Neural cell (in vitro differentiated cells): Measurements from ENCODE around the gene CELF5. TPM values are rescaled to one million over a fixed set of nuclear protein-coding genes. Genes with fewer than 3 reads are reported as not detected.

Experiments
- H2AFZ ChIP-seq: fragments of 200-600, 300-800 bp; sonication (generic), shearing (Covaris generic); 2 replicates; pipeline ENCODE4 v1.6.0; 2014; ENCODE audit warnings: low read depth, mild to moderate bottlenecking, antibody characterized with exemption, low read length, moderate library complexity
- H3F3A ChIP-seq: fragments of 200-600 bp; shearing (Covaris generic); 2 replicates; pipeline ENCODE4 v1.6.1; 2016; ENCODE audit warnings: mild to moderate bottlenecking, moderate library complexity, mixed read lengths, antibody characterized with exemption, low read length; ENCODE audit not compliant: insufficient read depth, poor library complexity, severe bottlenecking
- H3K27ac ChIP-seq: fragments of 200-600, 300-800 bp; sonication (generic), shearing (Covaris generic); 2 replicates; pipeline ENCODE4 v1.5.1; 2014; ENCODE audit warnings: mild to moderate bottlenecking, low read length, moderate library complexity
- H3K27me3 ChIP-seq: fragments of 300-800, 200-600 bp; sonication (generic), shearing (Covaris generic); 2 replicates; pipeline ENCODE4 v1.6.0; 2014; ENCODE audit warnings: mild to moderate bottlenecking, low read depth, low read length, moderate library complexity; ENCODE audit not compliant: insufficient read depth
- H3K36me3 ChIP-seq: fragments of 300-800, 200-600 bp; sonication (generic), shearing (Covaris generic); 2 replicates; pipeline ENCODE4 v1.5.1; 2014; ENCODE audit warnings: mild to moderate bottlenecking, antibody characterized with exemption, low read length, moderate library complexity; ENCODE audit not compliant: insufficient read depth
- H3K4me2 ChIP-seq: fragments of 300-800, 200-600 bp; sonication (generic), shearing (Covaris generic); 2 replicates; pipeline ENCODE4 v1.6.0; 2014; ENCODE audit warnings: mild to moderate bottlenecking, low read length
- H3K4me3 ChIP-seq: fragments of 300-800, 200-600 bp; sonication (generic), shearing (Covaris generic); 2 replicates; pipeline ENCODE4 v1.5.1; 2014; ENCODE audit warnings: mild to moderate bottlenecking, low read length, moderate library complexity
- H3K79me2 ChIP-seq: fragments of 200-600 bp; shearing (Covaris generic); replicated peaks from 2 replicates; pipeline ENCODE4 v1.6.0; 2014; ENCODE audit warnings: mild to moderate bottlenecking, low read length, moderate library complexity; ENCODE audit not compliant: insufficient read depth
- H3K9ac ChIP-seq: fragments of 300-800, 200-600 bp; sonication (generic), shearing (Covaris generic); 2 replicates; pipeline ENCODE4 v1.6.1; 2016; ENCODE audit warnings: mild to moderate bottlenecking, low read length, mixed read lengths
- H3K9me2 ChIP-seq: fragments of 200-600 bp; shearing (Covaris generic); 2 replicates; pipeline ENCODE4 v1.6.1; 2016; ENCODE audit warnings: mild to moderate bottlenecking, low read length, mixed read lengths; ENCODE audit not compliant: insufficient read depth
- H3K9me3 ChIP-seq: fragments of 200-600, 300-800 bp; sonication (generic), shearing (Covaris generic); 2 replicates; pipeline ENCODE4 v1.6.1; 2016; ENCODE audit warnings: mild to moderate bottlenecking, mixed run types, low read length, moderate library complexity, mixed read lengths
- H4K20me1 ChIP-seq: fragments of 200-600 bp; shearing (Covaris generic); 2 replicates; pipeline ENCODE4 v1.6.1; 2016; ENCODE audit warnings: mild to moderate bottlenecking, mixed run types; ENCODE audit not compliant: insufficient read depth
- CTCF ChIP-seq: fragments of 450-650 bp; IDR thresholded peaks from 2 replicates; pipeline ENCODE4 v1.5.1; 2014; ENCODE audit warnings: antibody characterized with exemption, mild to moderate bottlenecking, moderate library complexity; ENCODE audit not compliant: poor library complexity, severe bottlenecking
- EP300 ChIP-seq: fragments of 450-650 bp; conservative IDR thresholded peaks from 2 replicates; pipeline ENCODE4 v1.6.1; 2014; ENCODE audit warnings: antibody characterized with exemption, mild to moderate bottlenecking, moderate library complexity; ENCODE audit not compliant: poor library complexity, severe bottlenecking
- EZH2 ChIP-seq: fragments of 200-600, 300-800 bp; shearing (Covaris generic), sonication (generic); IDR thresholded peaks from 2 replicates; pipeline ENCODE4 v1.6.1; 2014; ENCODE audit warnings: antibody characterized with exemption, low read length, borderline replicate concordance, mild to moderate bottlenecking; ENCODE audit not compliant: insufficient read depth, poor library complexity, severe bottlenecking
- MXI1 ChIP-seq: fragments of 450-650 bp; conservative IDR thresholded peaks from 2 replicates; pipeline ENCODE4 v1.6.1; 2014; ENCODE audit warnings: antibody characterized with exemption, mild to moderate bottlenecking; ENCODE audit not compliant: poor library complexity, severe bottlenecking
- POLR2AphosphoS5 ChIP-seq: IDR thresholded peaks from 2 replicates; pipeline ENCODE4 v1.6.1; 2012
- RAD21 ChIP-seq: fragments of 450-650 bp; conservative IDR thresholded peaks from 2 replicates; pipeline ENCODE4 v1.6.1; 2014; ENCODE audit warnings: antibody characterized with exemption, mild to moderate bottlenecking, moderate library complexity
- REST ChIP-seq: IDR thresholded peaks from 2 replicates; pipeline ENCODE4 v1.6.1; 2012; ENCODE audit warnings: borderline replicate concordance
- SMC3 ChIP-seq: fragments of 450-650 bp; conservative IDR thresholded peaks from 2 replicates; pipeline ENCODE4 v1.6.1; 2014; ENCODE audit warnings: antibody characterized with exemption, mild to moderate bottlenecking, moderate library complexity; ENCODE audit not compliant: poor library complexity
- TAF1 ChIP-seq: IDR thresholded peaks from 2 replicates; pipeline ENCODE4 v1.6.1; 2012; ENCODE audit warnings: low read depth
- polyA plus RNA-seq: library from polyadenylated mRNA; depleted of rRNA; stranded (reverse); fragments of >200 nt; gene quantifications from 2 replicates; pipeline ENCODE4 v1.2.3, GENCODE V29; 2014

Gene CELF5
- polyA plus RNA-seq, 1 donor from 2014 or later = 130 TPM

- Histone ChIP-seq H3K9me3 (no peaks in the 10 kb centered on the region), H2AFZ (no peak overlapping the region), H3K9ac (no peak overlapping the region), H3K79me2 (peaks cover 25% of the 10 kb centered on the region), H3F3A (peaks cover 2% of the 10 kb centered on the region), H4K20me1 (peaks cover 5% of the 10 kb centered on the region), H3K36me3 (no peaks in the 10 kb centered on the region), H3K27ac (no peak overlapping the region), H3K4me3 (no peak overlapping the region), H3K27me3 (no peaks in the 10 kb centered on the region), H3K9me2 (no peaks in the 10 kb centered on the region), H3K4me2 (no peak overlapping the region)
- no peak for TF ChIP-seq EP300
- TF ChIP-seq TAF1 = no peak
- TF ChIP-seq EZH2 = no peak
- no peak for TF ChIP-seq SMC3
- no peak for TF ChIP-seq REST
- TF ChIP-seq MXI1 = no peak
- TF ChIP-seq RAD21 = no peak
- no peak for TF ChIP-seq CTCF
- no peak for TF ChIP-seq POLR2AphosphoS5
These were observed 1.8 kb upstream of the CELF5 start for GRCh38 chr19:3222709-3223108.

GRCh38 chr19:3225169-3225485 lies 666 bp downstream of the CELF5 start:
- H3K9me3 ChIP-seq = no peaks in the 10 kb centered on the region
- peak overlapping the region; percentile 93 for H3K9ac ChIP-seq
- H3K27ac ChIP-seq = peak overlapping the region; percentile 75
- H3K9me2 ChIP-seq = no peaks in the 10 kb centered on the region
- no peak overlapping the region for H3K4me2 ChIP-seq
- TF ChIP-seq MXI1 (no peak), POLR2AphosphoS5 (peak; percentile 23), SMC3 (no peak), EP300 (no peak), RAD21 (no peak)
- H3K27me3 ChIP-seq = no peaks in the 10 kb centered on the region
- peak overlapping the region; percentile 96 for H3K4me3 ChIP-seq
- no peaks in the 10 kb centered on the region for H3K36me3 ChIP-seq
- peaks cover 2% of the 10 kb centered on the region for H3F3A ChIP-seq
- H4K20me1 ChIP-seq = peaks cover 14% of the 10 kb centered on the region
- H2AFZ ChIP-seq = no peak overlapping the region
- H3K79me2 ChIP-seq = peaks cover 47% of the 10 kb centered on the region

- Histone ChIP-seq H3F3A (peaks cover 2% of the 10 kb centered on the region), H3K4me2 (peak overlapping the region; percentile 97), H3K27ac (peak overlapping the region; percentile 75), H3K9me2 (no peaks in the 10 kb centered on the region), H3K9me3 (no peaks in the 10 kb centered on the region), H3K36me3 (no peaks in the 10 kb centered on the region), H4K20me1 (peaks cover 17% of the 10 kb centered on the region), H3K27me3 (no peaks in the 10 kb centered on the region), H3K4me3 (peak overlapping the region; percentile 96), H3K79me2 (peaks cover 48% of the 10 kb centered on the region), H2AFZ (no peak overlapping the region), H3K9ac (peak overlapping the region; percentile 93)
- TF ChIP-seq CTCF (no peak), TAF1 (no peak), EZH2 (no peak), SMC3 (no peak), RAD21 (no peak), EP300 (no peak), REST (no peak), POLR2AphosphoS5 (no peak), MXI1 (no peak)
These were observed 1.2 kb downstream of the CELF5 start for GRCh38 chr19:3225677-3226093.
